Mesenchymal stem cell (in vitro differentiated cells and primary cell): ENCODE measurements around the gene PREPL.

Source experiments
- DNase-seq: peaks from one replicate; pipeline ENCODE4 v3.0.0-alpha.2; 2013
- H2AFZ ChIP-seq: one replicate; pipeline ENCODE4 v1.6.1; 2013; ENCODE audit warnings: low read depth, mild to moderate bottlenecking, control low read depth, inconsistent platforms, low read length, moderate library complexity
- H2AK5ac ChIP-seq: 2 replicates; pipeline ENCODE4 v1.6.1; 2013; ENCODE audit warnings: low read length, moderate library complexity, mild to moderate bottlenecking, inconsistent platforms; ENCODE audit not compliant: severe bottlenecking
- H2BK120ac ChIP-seq: one replicate; pipeline ENCODE4 v1.6.1; 2013; ENCODE audit warnings: low read depth, mild to moderate bottlenecking, inconsistent platforms, low read length, moderate library complexity
- H2BK12ac ChIP-seq, 2 experiments: one replicate each; pipeline ENCODE4 v1.6.1; 2013; ENCODE audit warnings: inconsistent platforms in 2 of 2, low read length in 2 of 2, mild to moderate bottlenecking in 2 of 2, moderate library complexity in 2 of 2, control low read depth in 1 of 2
- H2BK15ac ChIP-seq: one replicate; pipeline ENCODE4 v1.6.1; 2013; ENCODE audit warnings: mild to moderate bottlenecking, low read depth, inconsistent platforms; ENCODE audit not compliant: poor library complexity, severe bottlenecking
- H2BK5ac ChIP-seq: 2 replicates; pipeline ENCODE4 v1.6.1; 2013; ENCODE audit warnings: low read depth, mild to moderate bottlenecking, low read length, control low read depth, inconsistent platforms; ENCODE audit not compliant: poor library complexity, severe bottlenecking
- H3K14ac ChIP-seq, 2 experiments: one replicate each; pipeline ENCODE4 v1.6.1; 2013; ENCODE audit warnings: inconsistent platforms in 2 of 2, low read length in 2 of 2, control low read depth in 1 of 2, mild to moderate bottlenecking in 1 of 2, moderate library complexity in 1 of 2
- H3K18ac ChIP-seq, 2 experiments: one replicate each; pipeline ENCODE4 v1.6.1; 2013; ENCODE audit warnings: inconsistent platforms in 2 of 2, low read length in 2 of 2, control low read depth in 1 of 2, low read depth in 1 of 2, mild to moderate bottlenecking in 1 of 2
- H3K23ac ChIP-seq, 2 experiments: one replicate each; pipeline ENCODE4 v1.6.1; 2013; ENCODE audit warnings: inconsistent platforms in 2 of 2, low read length in 2 of 2, mild to moderate bottlenecking in 2 of 2, moderate library complexity in 2 of 2, control low read depth in 1 of 2
- H3K27ac ChIP-seq: 2 replicates; pipeline ENCODE4 v1.5.1; 2013; ENCODE audit warnings: mild to moderate bottlenecking, moderate library complexity, low read length, control low read depth, inconsistent platforms; ENCODE audit not compliant: poor library complexity, severe bottlenecking
- H3K27me3 ChIP-seq, 2 experiments: 2 replicates each; pipeline versions ENCODE4 v1.6.1 to v1.7.0; 2013; ENCODE audit warnings: low read length in 2 of 2, mild to moderate bottlenecking in 2 of 2, moderate library complexity in 2 of 2, control low read depth in 1 of 2, inconsistent platforms in 1 of 2; ENCODE audit not compliant: control insufficient read depth in 1 of 2, insufficient read depth in 1 of 2
- H3K36me3 ChIP-seq, 2 experiments: 2 replicates each; pipeline versions ENCODE4 v1.6.1 to v1.7.0; 2013; ENCODE audit warnings: low read length in 2 of 2, control low read depth in 1 of 2, inconsistent platforms in 1 of 2, low read depth in 1 of 2, mild to moderate bottlenecking in 1 of 2; ENCODE audit not compliant: insufficient read depth in 2 of 2, control insufficient read depth in 1 of 2
- H3K4ac ChIP-seq, 2 experiments: one replicate each; pipeline ENCODE4 v1.6.1; 2013; ENCODE audit warnings: inconsistent platforms in 2 of 2, low read length in 2 of 2, mild to moderate bottlenecking in 2 of 2, moderate library complexity in 2 of 2, control low read depth in 1 of 2, low read depth in 1 of 2
- H3K4me1 ChIP-seq: 2 replicates; pipeline ENCODE4 v1.6.1; 2013; ENCODE audit warnings: low read depth, low read length, control low read depth; ENCODE audit not compliant: control insufficient read depth, insufficient read depth
- H3K4me2 ChIP-seq: 2 replicates; pipeline ENCODE4 v1.6.1; 2013; ENCODE audit warnings: low read length, mild to moderate bottlenecking, inconsistent platforms; ENCODE audit not compliant: poor library complexity, severe bottlenecking
- H3K4me3 ChIP-seq, 2 experiments: 2 replicates each; pipeline versions ENCODE4 v1.5.1 to v1.7.0; 2013; ENCODE audit warnings: low read length in 2 of 2, mild to moderate bottlenecking in 2 of 2, control low read depth in 1 of 2, low read depth in 1 of 2; ENCODE audit not compliant: insufficient read depth in 1 of 2
- H3K79me1 ChIP-seq: replicated peaks from 2 replicates; pipeline ENCODE4 v1.6.1; 2013; ENCODE audit warnings: mild to moderate bottlenecking, control low read depth, low read length, inconsistent platforms; ENCODE audit not compliant: poor library complexity, severe bottlenecking
- H3K9ac ChIP-seq: 2 replicates; pipeline ENCODE4 v1.7.0; 2013; ENCODE audit warnings: mild to moderate bottlenecking, low read length, moderate library complexity
- H3K9me3 ChIP-seq: 2 replicates; pipeline ENCODE4 v1.7.0; 2013; ENCODE audit warnings: mild to moderate bottlenecking, low read length; ENCODE audit not compliant: control insufficient read depth
- H4K8ac ChIP-seq: one replicate; pipeline ENCODE4 v1.6.1; 2013; ENCODE audit warnings: inconsistent platforms, mild to moderate bottlenecking, low read length, moderate library complexity
- H4K91ac ChIP-seq: one replicate; pipeline ENCODE4 v1.6.1; 2013; ENCODE audit warnings: mild to moderate bottlenecking, low read length, inconsistent platforms
- WGBS: methylation state at CpG from one replicate; pipeline ENCODE4 v1.1.7; 2013; ENCODE audit warnings: mixed read lengths; 5-methylcytosine and 5-hydroxymethylcytosine counted together

Gene PREPL

GRCh38 chr2:44342854-44343253 is 18.4 kb downstream of the PREPL start:
- no peak overlapping the region for H3K9ac ChIP-seq
- no peak overlapping the region for H2BK120ac ChIP-seq
- H3K18ac ChIP-seq: no peak overlapping the region
- no peak overlapping the region for H3K4me3 ChIP-seq
- no peak overlapping the region for H3K14ac ChIP-seq
- no peak overlapping the region for H3K23ac ChIP-seq
- no peak overlapping the region for H2BK5ac ChIP-seq
- H4K8ac ChIP-seq: no peak overlapping the region
- no peak overlapping the region for H2AK5ac ChIP-seq
- peaks cover 3 to 83% of the 10 kb centered on the region in 2 experiments for H3K36me3 ChIP-seq
- H2BK15ac ChIP-seq: no peak overlapping the region
- H3K9me3 ChIP-seq: no peaks in the 10 kb centered on the region
- H2AFZ ChIP-seq: no peak overlapping the region
- WGBS: 91% methylated on average over 1 of the region's 1 CpG
- DNase-seq: peak; percentile 36
- no peaks in the 10 kb centered on the region for H3K4me1 ChIP-seq
- H3K79me1 ChIP-seq: peaks cover 1% of the 10 kb centered on the region
- no peak overlapping the region for H4K91ac ChIP-seq
- H3K4me2 ChIP-seq: no peak overlapping the region
- H3K4ac ChIP-seq: no peak overlapping the region
- H3K27me3 ChIP-seq: no peaks in the 10 kb centered on the region
- H3K27ac ChIP-seq: no peak overlapping the region
- H2BK12ac ChIP-seq: no peak overlapping the region

GRCh38 chr2:44335806-44336538 is 25.3 kb downstream of the PREPL start:
- WGBS: 100% methylated on average over 1 of the region's 2 CpGs

GRCh38 chr2:44333994-44334393 is 27.3 kb downstream of the PREPL start:
- 100% methylated on average over 1 of the region's 1 CpG for WGBS
- Histone ChIP-seq H3K4me2 (no peak overlapping the region), H2BK12ac (no peak overlapping the region), H2BK5ac (no peak overlapping the region), H3K27me3 (no peaks in the 10 kb centered on the region), H4K91ac (no peak overlapping the region), H3K23ac (no peak overlapping the region), H2AFZ (no peak overlapping the region), H2BK120ac (no peak overlapping the region), H2AK5ac (no peak overlapping the region), H4K8ac (no peak overlapping the region), H3K4me1 (no peaks in the 10 kb centered on the region), H2BK15ac (no peak overlapping the region), H3K9me3 (no peaks in the 10 kb centered on the region), H3K9ac (no peak overlapping the region), H3K18ac (no peak overlapping the region), H3K4me3 (no peak overlapping the region), H3K36me3 (peaks cover 13 to 81% of the 10 kb centered on the region in 2 experiments), H3K4ac (no peak overlapping the region), H3K27ac (no peak overlapping the region), H3K14ac (no peak overlapping the region), H3K79me1 (peaks cover 13% of the 10 kb centered on the region)
- DNase-seq: no peak

More at GRCh38 chr2:44335806-44336538, 25.3 kb downstream of the PREPL start:
- H3K27ac ChIP-seq: no peak overlapping the region
- H2BK15ac ChIP-seq: no peak overlapping the region
- no peaks in the 10 kb centered on the region for H3K4me1 ChIP-seq
- no peak overlapping the region for H2AK5ac ChIP-seq
- H3K27me3 ChIP-seq: no peaks in the 10 kb centered on the region
- H2BK12ac ChIP-seq: no peak overlapping the region
- DNase-seq: peak; percentile 14
- H3K9me3 ChIP-seq: no peaks in the 10 kb centered on the region
- no peak overlapping the region for H3K4me2 ChIP-seq
- H2AFZ ChIP-seq: no peak overlapping the region
- H3K18ac ChIP-seq: no peak overlapping the region
- no peak overlapping the region for H2BK120ac ChIP-seq
- no peak overlapping the region for H4K91ac ChIP-seq
- H3K36me3 ChIP-seq: peaks cover 10 to 81% of the 10 kb centered on the region in 2 experiments
- no peak overlapping the region for H3K9ac ChIP-seq
- H3K4me3 ChIP-seq: no peak overlapping the region
- H3K23ac ChIP-seq: no peak overlapping the region
- no peak overlapping the region for H3K4ac ChIP-seq
- H3K79me1 ChIP-seq: peaks cover 13% of the 10 kb centered on the region
- H3K14ac ChIP-seq: no peak overlapping the region
- H2BK5ac ChIP-seq: no peak overlapping the region
- no peak overlapping the region for H4K8ac ChIP-seq

GRCh38 chr2:44330801-44331200 is 30.5 kb downstream of the PREPL start:
- Histone ChIP-seq H3K23ac (no peak overlapping the region), H3K36me3 (peaks cover 6 to 74% of the 10 kb centered on the region in 2 experiments), H3K4ac (no peak overlapping the region), H3K79me1 (peaks cover 8% of the 10 kb centered on the region), H2BK12ac (no peak overlapping the region), H2BK5ac (no peak overlapping the region), H4K91ac (no peak overlapping the region), H3K4me3 (no peak overlapping the region), H3K18ac (peak overlapping the region in 1 of 2 experiments; percentile 21), H3K27me3 (no peaks in the 10 kb centered on the region), H2BK120ac (no peak overlapping the region), H2AK5ac (no peak overlapping the region), H2AFZ (no peak overlapping the region), H4K8ac (no peak overlapping the region), H3K14ac (no peak overlapping the region), H3K4me2 (no peak overlapping the region), H3K9ac (no peak overlapping the region), H3K27ac (no peak overlapping the region), H3K9me3 (no peaks in the 10 kb centered on the region), H3K4me1 (peaks cover 10% of the 10 kb centered on the region), H2BK15ac (no peak overlapping the region)
- no CpG with 5 or more reads among the region's 1 CpG for WGBS
- DNase-seq: peak; percentile 23
